K562 (cell line): ENCODE results near the gene LMOD1. TPM values are rescaled to one million over a fixed set of nuclear protein-coding genes. Genes with fewer than 3 reads are reported as not detected.

Experiments
- ATF1 ChIP-seq, 2 experiments: fragments of 450-650 bp in 1 of 2; IDR thresholded peaks; 2 replicates each; pipeline ENCODE4 v1.6.1; 2016; ENCODE audit warnings: missing compliant biosample characterization in 1 of 2, missing genetic modification characterization in 1 of 2
- ELF4 ChIP-seq: fragments of 450-650 bp; formaldehyde crosslinking; IDR thresholded peaks from 2 replicates; pipeline ENCODE4 v1.4.0; 2022; ENCODE audit warnings: missing genetic modification characterization
- HNRNPL ChIP-seq: fragments of 200-400 bp; formaldehyde crosslinking; IDR thresholded peaks from 2 replicates; pipeline ENCODE4 v1.6.1; 2017; ENCODE audit warnings: low read depth, mild to moderate bottlenecking, low read length
- NFE2L1 ChIP-seq: fragments of 450-650 bp; IDR thresholded peaks from 2 replicates; pipeline ENCODE4 v1.6.1; 2016; ENCODE audit warnings: missing genetic modification characterization, low read depth, mild to moderate bottlenecking, missing compliant biosample characterization, moderate library complexity, borderline replicate concordance
- NR3C1 ChIP-seq: sonication (generic); formaldehyde crosslinking; IDR thresholded peaks from 2 replicates; pipeline ENCODE4 v1.8.1; 2022; ENCODE audit warnings: missing genetic modification reagents
- PHF20 ChIP-seq: fragments of 450-650 bp; IDR thresholded peaks from 2 replicates; pipeline ENCODE4 v1.6.1; 2018; ENCODE audit not compliant: partially characterized antibody
- PTRF ChIP-seq: fragments of 450-650 bp; IDR thresholded peaks from 2 replicates; pipeline ENCODE4 v1.6.1; 2016; ENCODE audit warnings: mild to moderate bottlenecking, missing genetic modification characterization, missing compliant biosample characterization
- RREB1 ChIP-seq: fragments of 250-450 bp; sonication (Bioruptor Pico); IDR thresholded peaks from 2 replicates; pipeline ENCODE4 v1.4.0; 2020
- SMARCC2 ChIP-seq: fragments of 450-650 bp; IDR thresholded peaks from 2 replicates; pipeline ENCODE4 v1.6.1; 2017; ENCODE audit warnings: antibody characterized with exemption, moderate library complexity, mild to moderate bottlenecking, low read depth
- STAT6 ChIP-seq: sonication (generic); formaldehyde crosslinking; IDR thresholded peaks from 2 replicates; pipeline ENCODE4 v1.8.1; 2023; ENCODE audit warnings: mild to moderate bottlenecking, missing genetic modification reagents
- ZBTB11 ChIP-seq, 3 experiments: fragments of 200-800 bp in 1 of 3; fragments of 250-450 bp in 1 of 3; fragments of 450-650 bp in 1 of 3; sonication (Bioruptor Pico) in 1 of 3; sonication (Bioruptor generic) in 1 of 3; formaldehyde crosslinking in 1 of 3; IDR thresholded peaks; 2 replicates each; pipeline versions ENCODE4 v1.6.1 to v1.8.0; 2016 to 2022; ENCODE audit warnings: mild to moderate bottlenecking in 2 of 3, missing genetic modification characterization in 2 of 3, missing compliant biosample characterization in 1 of 3, moderate library complexity in 1 of 3
- ZNF146 ChIP-seq: IDR thresholded peaks from one replicate; pipeline ENCODE4 v1.6.1; 2018; ENCODE audit warnings: missing compliant biosample characterization; ENCODE audit not compliant: unreplicated experiment
- ZNF282 ChIP-seq: sonication (generic); formaldehyde crosslinking; IDR thresholded peaks from 2 replicates; pipeline ENCODE4 v1.8.1; 2023; ENCODE audit warnings: missing genetic modification reagents
- polyA plus RNA-seq, 8 experiments: library from polyadenylated mRNA; depleted of rRNA in 4 of 8; stranded (reverse) in 5 of 8; unstranded in 3 of 8; fragments of >200 nt; fragmentation: Nextera tagmentation in 2 of 8; fragmentation: Illumina TruSeq in 1 of 8; extraction: Ambion mirVana in 2 of 8; extraction: Trizol in 1 of 8; gene quantifications; 2 replicates each; pipeline versions ENCODE4 v1.2.1 to v1.2.3, GENCODE V29; 2011 to 2014; ENCODE audit warnings: inconsistent platforms in 1 of 8, missing spikeins in 1 of 8
- total RNA-seq, 7 experiments: library from RNA; depleted of rRNA in 6 of 7; stranded (reverse); fragments of >200 nt in 6 of 7; fragmentation: Illumina TruSeq in 2 of 7; extraction: Trizol in 2 of 7; gene quantifications; 2 replicates each; pipeline versions ENCODE4 v1.2.1 to v1.2.3, GENCODE V29; 2011 to 2021; ENCODE audit warnings: low replicate concordance in 1 of 7

LMOD1 gene
- total and polyA plus RNA-seq, 9 of the 15 experiments (the other 6 are each of a cell fraction or from before 2014, with no cell fraction given), result 0.03 to 0.54 (median 0.38) TPM; not detected in 1

GRCh38 chr1:201916649-201917249 lies 29.6 kb downstream of the LMOD1 start (continued):
- TF ChIP-seq ATF1 (CRISPR knock-in tag; IDR thresholded peaks at IDR 0.05) (no peak), ATF1 (tag; IDR thresholded peaks at IDR 0.05) (no peak), ZNF282 (no peak), ELF4 (CRISPR knock-in tag) (no peak), STAT6 (no peak), ZBTB11 (CRISPR knock-in tag; IDR thresholded peaks at IDR 0.05) (no peak), RREB1 (CRISPR knock-in tag) (no peak), PHF20 (no peak), PTRF (tag) (no peak), SMARCC2 (peak; percentile 56; the same call in 1 of the 2 replicates), ZNF146 (CRISPR knock-in tag) (no peak), NR3C1 (CRISPR knock-in tag) (no peak), HNRNPL (no peak), NFE2L1 (tag) (no peak)
